SK-N-DZ (cell line): ENCODE measurements around the gene HSPH1.
"Not testable (repeated sequence)": the region's sequence is repeated elsewhere in the genome, so short reads cannot be mapped to it uniquely, and the experiment has no call there.

ENCODE experiments used
- DNase-seq: peaks from one replicate; pipeline ENCODE4 v3.0.0-alpha.2; 2015; ENCODE audit warnings: low spot score

HSPH1 gene

GRCh38 chr13:31131470-31131961 lies 30.2 kb downstream of the HSPH1 start:
- no peak for DNase-seq

GRCh38 chr13:31129419-31129818 lies 32.3 kb downstream of the HSPH1 start:
- DNase-seq = no peak

- DNase-seq = peak; percentile 84
These were observed 37.5 kb downstream of the HSPH1 start for GRCh38 chr13:31124204-31124603.

- no peak for DNase-seq
These were observed 39.0 kb downstream of the HSPH1 start for GRCh38 chr13:31122544-31123260.

GRCh38 chr13:31122143-31122542 lies 39.6 kb downstream of the HSPH1 start:
- DNase-seq = no peak

GRCh38 chr13:31121379-31122140 lies 40.1 kb downstream of the HSPH1 start:
- no peak for DNase-seq

GRCh38 chr13:31119966-31120700 lies 41.6 kb downstream of the HSPH1 start:
- DNase-seq = no peak

- DNase-seq = no peak
These were observed 42.2 kb downstream of the HSPH1 start for GRCh38 chr13:31119526-31119925.

GRCh38 chr13:31116224-31116623 lies 45.5 kb downstream of the HSPH1 start:
- DNase-seq = no peak

- no peak for DNase-seq
These were observed 46.1 kb downstream of the HSPH1 start for GRCh38 chr13:31115616-31116015.

GRCh38 chr13:31114641-31115040 lies 47.1 kb downstream of the HSPH1 start:
- no peak for DNase-seq

- DNase-seq = no peak
These were observed 50.6 kb downstream of the HSPH1 start for GRCh38 chr13:31111136-31111535.

GRCh38 chr13:31110617-31111016 lies 51.1 kb downstream of the HSPH1 start:
- DNase-seq = no peak

- DNase-seq = no peak
These were observed 51.5 kb downstream of the HSPH1 start for GRCh38 chr13:31110169-31110568.

- no peak for DNase-seq
These were observed 54.6 kb downstream of the HSPH1 start for GRCh38 chr13:31107109-31107508.

GRCh38 chr13:31105856-31106255 lies 55.8 kb downstream of the HSPH1 start:
- no peak for DNase-seq

- DNase-seq = no peak
These were observed 56.5 kb downstream of the HSPH1 start for GRCh38 chr13:31105020-31105795.

GRCh38 chr13:31102905-31103304 lies 58.8 kb downstream of the HSPH1 start:
- no peak for DNase-seq

GRCh38 chr13:31101472-31102170 lies 60.1 kb downstream of the HSPH1 start:
- DNase-seq = no peak

- DNase-seq = no peak
These were observed 61.0 kb downstream of the HSPH1 start for GRCh38 chr13:31100721-31101120.

GRCh38 chr13:31097911-31098434 lies 63.7 kb downstream of the HSPH1 start:
- DNase-seq = not testable (repeated sequence)
